HG03196 (cell line): ENCODE measurements around the gene PCGF3.
"Not testable (repeated sequence)": the region's sequence is repeated elsewhere in the genome, so short reads cannot be mapped to it uniquely, and the experiment has no call there.

Source experiments
- ATAC-seq: cut with Tn5 transposase; IDR thresholded peaks from one replicate; pipeline ENCODE4 v1.9.1; 2021; ENCODE audit not compliant: unreplicated experiment

The PCGF3 gene

DNA sequence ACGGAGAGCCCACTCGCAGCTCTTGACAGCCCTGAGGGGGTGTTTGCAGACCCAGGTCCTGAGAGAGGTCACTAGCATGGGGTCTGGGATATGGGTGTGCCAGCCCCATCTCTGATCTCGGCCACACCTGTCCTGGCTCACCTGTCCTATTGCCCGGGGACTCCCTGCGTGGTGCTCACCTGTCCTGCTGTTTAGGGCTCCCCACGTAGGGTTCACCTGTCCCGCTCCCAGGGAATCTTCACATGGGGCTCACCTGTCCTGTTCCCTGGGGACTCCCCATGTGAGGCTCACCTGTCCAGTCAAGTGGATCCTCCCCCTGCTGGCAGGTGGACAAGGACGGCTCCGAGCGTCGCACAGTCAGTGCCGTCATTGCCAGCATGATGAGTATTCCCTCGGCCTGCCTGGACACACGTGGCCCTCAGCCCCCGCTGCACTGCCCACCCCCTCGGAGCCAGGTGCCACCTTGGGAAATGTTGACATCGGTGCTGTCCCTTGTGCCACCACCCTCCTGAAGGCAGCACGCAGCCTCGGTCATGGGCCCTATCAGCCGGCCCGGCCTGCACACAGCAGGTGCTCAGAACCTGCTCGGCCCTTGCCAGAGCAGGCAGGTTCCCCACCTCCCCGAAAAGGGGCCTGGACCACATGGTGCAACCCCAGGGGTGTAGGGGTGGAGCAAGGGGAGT, 23.0 kb upstream of the PCGF3 start:
- no peak for ATAC-seq

DNA sequence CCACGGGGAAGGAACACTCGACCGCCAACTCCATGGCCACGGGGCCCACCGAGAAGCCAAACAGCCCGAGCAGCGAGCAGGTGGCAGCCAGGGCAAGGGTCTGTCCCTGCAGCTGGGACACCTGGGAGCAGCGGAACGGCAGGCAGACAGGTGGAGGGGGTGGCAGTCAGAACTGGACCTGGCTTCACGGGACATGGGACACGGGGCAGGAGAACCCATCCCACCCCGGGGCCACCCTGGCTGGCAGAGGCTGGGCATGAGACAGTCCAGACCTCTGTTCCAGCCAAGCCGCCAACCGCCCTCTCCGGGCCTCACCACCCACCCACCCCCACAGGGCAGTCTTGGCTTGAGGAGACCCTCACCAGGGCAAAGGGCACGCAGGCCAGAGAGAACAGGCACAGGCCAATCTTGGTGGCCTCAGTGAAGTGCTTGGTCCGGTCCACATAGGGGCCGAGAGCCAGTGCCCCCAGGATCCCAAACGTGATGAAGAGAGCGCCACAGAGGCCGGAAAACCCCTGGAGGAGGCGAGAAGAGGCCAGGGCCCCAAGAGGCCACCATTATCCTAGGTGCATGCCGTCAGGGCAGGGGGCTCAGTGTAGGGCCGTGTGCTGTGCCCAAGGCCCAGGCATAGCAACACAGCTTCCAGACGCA, 22.3 kb upstream of the PCGF3 start:
- ATAC-seq: no peak

DNA sequence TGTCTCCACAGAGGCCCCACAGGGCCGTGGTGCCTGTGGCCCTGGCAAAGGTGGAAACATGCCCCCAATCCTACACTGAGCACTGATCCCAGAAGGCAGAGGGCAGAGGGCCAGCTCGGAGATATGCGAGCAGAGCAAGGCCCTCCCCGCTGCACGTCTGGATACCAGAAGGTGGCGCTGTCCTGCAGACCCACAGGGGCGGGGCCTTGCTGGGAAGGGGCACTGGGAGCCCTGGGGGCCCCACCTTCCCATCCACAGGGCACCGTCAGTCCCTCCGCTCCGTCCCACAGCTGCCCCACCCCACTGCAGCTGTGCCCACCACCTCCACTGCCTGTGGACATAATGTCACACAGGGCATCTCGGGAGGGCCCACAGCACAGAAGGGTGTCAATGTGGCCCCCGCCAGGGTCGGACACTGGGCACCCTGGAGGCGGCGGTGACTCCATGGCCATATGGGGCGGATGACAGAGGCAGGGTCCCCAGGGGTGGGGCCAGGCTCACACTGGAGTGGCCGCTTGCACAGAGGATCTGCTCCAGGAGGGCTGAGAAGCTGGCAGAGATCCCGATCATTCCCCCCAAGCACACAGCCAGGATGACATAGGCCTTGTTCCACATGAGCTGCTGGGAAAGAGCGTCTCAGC, 21.5 kb upstream of the PCGF3 start:
- no peak for ATAC-seq

DNA sequence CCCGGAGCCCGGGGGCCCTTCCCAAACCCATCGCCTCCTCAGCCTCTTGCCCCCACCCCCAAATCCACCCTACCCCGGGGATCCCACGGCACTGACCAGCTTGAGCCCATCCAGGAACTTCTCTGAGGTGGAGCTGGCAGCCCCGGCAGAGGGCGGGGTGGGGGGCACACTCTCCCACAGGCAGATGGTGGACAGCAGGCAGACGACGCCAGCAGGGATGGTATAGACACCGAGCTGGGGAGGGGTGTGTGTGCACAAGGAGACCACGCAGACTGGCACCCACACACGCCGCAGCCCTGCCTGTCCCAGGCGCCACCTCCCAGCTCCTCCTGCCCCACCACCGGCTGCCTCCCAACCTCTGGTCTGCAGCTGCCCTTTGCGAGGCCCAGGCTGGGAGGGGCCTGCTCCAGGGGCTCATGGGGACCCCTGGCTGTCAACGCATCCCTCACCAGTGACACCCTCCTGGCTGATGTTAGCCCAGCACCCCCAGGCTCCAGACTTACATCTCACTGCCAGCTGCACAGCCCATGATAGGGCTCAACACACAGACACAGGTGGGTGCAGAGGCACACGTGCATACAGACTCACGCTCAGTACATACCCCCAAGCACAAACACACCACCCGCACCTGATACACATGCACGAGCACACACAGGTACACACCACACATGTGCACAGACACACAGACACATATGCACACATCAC, 20.9 kb upstream of the PCGF3 start:
- ATAC-seq: no peak

DNA sequence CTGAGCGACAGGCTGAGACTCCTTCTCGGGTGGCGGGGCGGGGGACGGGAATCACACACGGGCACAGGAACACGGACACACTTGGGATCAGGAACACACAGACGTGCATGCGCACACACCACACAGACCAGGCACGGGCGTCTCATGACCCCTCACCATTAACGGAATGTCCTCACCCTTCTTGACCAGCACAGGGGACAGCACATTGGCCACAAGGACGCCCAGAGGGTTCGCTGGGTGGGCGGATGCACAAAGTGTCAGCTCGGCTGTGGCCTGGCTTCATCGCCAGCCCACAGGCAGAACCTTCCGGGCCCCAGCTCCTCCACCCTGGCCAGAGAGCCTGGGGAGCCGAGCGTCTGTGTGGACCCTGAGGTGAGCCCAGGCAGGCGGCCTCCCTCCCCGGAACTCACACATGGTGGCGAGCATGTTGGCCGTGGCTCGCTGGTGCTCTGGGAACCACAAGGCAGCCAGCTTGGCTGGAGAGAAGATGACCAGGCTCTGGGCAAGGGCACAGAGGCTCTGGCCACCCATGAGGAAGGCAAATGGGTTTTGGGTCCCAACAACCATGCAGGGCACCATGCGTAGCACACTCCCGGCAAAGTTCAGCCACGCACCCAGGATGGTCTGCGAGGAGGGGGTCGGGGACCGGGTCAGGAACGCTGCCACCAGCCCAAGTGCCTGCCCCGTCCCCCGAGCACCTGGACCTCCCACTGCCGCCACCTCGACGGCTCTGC, 19.8 kb upstream of the PCGF3 start:
- no peak for ATAC-seq

DNA sequence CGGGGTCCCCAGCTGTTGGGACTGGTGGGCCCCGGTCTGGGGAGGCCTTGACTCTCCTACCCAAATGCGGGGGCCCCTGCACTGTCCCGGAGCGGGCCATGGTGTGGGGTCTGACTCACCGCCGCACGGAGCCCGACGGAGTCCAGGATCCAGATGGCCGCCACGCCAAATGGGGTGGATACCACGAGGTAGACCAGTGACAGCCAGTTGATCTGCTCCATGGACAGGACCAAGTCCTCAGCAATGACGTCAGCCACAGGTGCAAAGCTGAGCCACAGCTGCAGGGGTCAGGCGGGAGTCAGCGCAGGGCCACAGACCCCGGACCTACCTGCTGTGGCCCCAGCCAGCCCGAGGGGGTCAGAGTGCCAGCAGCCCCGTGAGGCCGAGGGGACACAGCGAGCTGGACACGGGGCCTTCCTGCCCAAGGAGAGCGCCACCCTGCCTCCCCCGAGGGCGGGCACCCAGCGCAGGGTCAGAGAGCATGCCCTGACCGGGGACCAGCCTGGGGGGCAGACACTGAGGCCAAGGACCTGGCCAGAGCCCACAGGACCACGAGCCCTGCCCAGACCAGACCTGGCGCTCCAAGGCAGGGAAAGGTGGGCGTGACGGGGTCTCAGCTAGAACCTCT, 19.1 kb upstream of the PCGF3 start:
- ATAC-seq: no peak

DNA sequence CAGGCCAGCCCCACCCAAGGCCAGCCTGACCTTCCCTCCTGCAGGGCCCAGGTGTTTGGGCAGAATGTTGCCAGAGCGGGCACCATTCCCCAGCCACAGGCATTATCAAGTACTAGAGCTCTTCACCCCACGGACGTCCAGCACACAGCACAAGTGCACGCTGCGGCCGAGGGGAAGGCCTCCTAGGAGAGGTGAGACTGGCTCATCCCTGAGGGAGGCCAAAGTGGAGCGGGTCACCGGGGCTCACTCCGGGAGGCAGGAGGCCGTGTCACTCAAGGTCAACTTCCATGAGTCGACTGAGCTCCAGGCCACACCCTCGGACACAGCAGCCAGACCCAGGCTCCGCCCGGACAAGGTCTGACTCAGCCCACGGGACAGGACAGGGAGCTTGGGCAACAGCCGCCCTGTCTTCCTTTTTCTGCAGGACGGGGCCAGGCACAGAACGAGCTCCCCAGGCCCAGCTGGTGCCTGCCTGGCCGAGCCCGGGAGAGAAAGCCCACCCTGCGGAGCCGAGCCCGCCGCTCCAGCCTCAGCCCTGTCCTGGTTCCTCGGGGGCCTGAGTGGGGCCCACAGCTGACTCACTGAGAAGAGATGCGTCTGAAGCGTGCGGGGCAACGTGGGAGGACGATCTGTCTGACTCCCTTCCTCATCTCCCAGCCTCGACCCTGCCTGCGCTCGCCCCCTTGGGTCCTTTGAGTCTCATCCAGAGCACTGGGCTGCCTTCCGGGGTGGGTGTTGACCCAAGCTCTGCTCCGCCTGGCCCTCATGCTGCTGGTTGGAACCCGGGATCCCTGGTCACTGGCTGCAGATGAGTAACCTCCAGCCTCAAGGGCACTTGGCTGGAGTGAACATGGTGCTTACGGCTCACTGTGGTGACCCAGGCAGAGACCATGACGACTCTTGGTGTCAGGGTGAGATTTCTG, 18.3 kb upstream of the PCGF3 start:
- no peak for ATAC-seq

DNA sequence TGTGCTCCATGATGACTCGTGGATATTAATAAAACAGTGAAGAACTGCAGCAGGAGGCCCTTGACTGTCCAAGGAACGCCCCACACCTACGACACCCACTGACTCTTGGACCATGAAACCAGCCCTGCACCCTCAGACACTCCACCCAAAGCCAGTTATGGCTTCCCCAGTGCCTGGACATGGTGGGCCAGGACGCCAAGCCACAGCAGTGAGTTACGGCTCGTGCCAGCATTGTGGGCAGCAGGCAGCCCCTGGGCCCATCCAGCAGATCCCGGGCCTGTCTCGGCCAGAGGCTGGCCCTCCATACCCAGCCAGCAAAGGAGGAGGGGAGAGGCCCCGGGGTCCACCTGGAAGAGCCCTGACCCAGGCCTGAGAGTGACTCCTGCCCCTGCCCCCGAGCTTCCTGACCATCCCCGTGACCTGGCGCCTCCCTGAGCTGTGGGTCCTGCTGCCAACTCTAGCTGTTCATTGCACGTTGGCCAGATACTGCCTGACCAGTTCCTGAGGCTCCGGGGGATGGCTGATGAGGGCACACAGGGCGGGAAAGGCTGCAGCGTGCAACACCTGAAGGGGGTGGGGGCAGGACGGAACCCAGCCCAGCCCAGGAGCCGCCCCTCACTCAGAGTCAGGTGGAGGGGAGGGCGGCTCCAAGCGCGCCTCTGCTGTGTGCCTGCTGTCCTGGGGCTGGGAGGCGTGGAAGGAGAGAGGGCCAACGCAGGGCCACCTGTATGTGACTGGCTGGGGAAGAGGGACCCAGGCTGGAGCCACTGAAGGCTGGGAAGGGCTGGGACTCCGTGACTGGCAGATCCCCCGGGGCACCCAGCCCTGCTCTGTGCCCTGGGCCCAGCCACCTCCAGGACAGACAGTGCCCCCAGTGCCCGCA, 17.4 kb upstream of the PCGF3 start:
- ATAC-seq: no peak

DNA sequence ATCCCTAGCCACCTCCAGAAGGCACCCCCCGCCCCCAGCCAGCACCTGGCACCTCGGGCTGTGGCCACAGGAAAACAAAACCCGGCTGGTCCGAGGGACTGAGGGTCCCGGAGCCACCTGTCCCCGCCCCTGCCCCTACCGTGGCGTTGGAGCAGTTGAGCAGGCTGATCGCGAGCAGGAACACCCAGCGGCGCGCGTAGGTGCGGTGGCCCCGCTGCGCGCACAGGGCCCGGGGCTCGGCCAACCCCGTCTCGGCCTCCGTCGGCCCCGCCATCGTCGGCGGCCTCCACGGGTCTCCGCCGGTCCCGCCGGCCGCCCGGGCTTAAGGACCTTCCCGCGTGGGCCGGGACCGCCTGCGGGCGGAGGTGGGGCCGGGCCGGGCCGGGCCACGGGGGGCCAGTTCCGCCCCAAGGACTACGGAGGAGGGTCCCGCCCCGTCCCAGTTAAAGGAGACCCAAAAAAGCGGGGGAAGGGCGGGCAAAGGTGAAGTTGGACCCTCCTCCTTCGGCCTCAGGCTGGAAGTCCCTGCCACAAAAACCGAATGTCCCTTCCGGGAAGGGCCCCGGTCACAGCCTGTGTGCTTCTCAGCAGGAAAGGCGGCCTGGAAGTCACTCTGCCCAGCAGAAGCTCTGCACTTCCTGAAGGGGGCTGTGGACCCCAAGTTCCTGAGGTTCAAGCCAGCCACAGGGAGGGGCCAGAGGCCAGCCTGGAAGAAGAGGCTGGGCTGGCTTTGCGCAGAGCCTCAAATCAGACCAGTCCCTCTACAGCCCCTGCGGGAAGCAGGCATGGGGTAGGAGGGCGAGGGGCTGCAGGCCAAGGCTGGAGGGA, 16.6 kb upstream of the PCGF3 start, which contains the start of gene SLC49A3:
TSS of gene SLC49A3 (minus strand) at position 298 of the 828 bp plus-strand sequence. CDS start at position 274, 24 bp downstream.
- no peak for ATAC-seq

DNA sequence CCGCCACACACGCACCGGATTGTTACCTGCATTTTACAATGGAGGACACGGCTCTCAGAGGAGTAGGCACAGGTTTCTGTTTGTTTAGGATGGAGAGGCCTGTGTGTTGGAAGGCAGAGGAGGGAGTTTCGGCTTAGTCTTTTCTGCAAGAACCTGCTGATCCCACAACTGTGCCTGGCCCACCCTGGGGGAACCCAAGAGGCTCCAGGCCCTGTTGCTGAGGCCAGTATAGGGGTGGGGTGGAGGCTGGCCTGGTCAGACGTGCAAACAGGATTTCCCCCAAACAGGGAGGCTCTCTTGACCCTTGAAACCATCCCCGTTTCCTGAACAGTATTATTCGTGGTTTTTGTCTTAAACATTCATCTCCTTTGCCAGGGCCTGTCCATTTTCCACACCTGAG, 15.9 kb upstream of the PCGF3 start:
- no peak for ATAC-seq

DNA sequence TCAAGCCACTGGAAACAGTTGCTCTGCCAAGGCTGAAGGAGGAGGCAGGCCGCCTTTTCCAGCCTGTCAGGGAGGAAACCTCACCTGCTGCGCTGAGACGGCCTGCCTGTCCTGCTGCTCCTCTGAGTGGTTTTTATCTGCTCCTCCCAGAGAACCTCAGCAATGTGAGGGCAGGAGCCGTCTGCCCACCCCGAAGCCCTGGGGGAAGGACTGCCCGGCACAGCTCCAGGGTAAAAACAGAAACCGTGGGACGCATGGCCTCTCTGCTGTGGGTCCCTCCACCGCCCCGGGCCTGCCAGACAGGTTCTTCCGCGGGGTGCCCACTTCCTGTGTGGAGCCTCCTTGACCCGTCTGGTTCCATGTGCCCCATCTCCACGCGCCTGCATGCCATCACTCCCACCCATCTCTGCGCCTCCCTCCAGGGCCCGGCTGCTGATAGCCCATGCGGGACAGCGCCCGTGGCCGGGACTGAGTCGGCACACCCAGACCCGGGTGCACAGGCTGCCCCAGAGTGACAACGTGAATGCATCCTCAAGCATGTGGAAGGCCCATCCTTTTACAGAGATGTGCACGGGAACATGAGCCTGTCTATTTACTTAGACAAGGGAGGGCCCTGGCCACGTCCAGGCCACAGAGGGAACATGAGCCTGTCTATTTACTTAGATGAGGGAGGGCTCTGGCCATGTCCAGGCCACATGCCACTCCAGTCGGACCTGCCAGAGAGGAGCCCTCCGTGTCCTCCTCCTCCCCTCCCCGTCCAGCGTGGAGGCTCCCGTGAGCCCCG, 12.7 kb upstream of the PCGF3 start:
- ATAC-seq: no peak

DNA sequence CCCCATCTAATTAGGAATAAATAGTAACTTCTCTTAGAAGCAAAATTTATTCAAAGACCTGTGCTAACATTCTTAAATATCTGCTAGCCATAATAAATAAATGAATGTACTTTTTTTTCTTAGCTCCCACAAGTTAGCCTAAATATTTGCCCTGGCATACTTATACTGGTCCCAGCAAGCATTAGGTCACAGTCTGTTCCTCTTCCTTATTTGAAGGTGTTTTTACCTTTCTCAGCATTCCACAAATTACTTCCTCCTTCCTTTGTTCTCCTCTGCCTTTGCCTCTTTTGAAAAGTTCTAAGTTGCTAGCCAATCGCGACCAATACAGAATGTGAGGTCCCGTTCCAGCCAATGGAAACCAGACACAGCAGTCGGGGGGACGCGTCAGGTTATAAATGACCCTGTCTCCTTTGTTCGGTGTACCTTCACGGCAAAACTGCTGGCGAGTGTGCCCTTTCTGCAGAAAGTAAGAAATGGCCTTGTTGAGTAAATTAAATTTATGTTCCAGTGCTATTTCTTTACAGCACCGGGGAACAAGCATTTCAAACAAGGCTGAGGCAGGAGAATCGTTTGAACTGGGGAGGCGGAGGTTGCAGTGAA, 11.2 kb upstream of the PCGF3 start:
- not testable (repeated sequence) for ATAC-seq

DNA sequence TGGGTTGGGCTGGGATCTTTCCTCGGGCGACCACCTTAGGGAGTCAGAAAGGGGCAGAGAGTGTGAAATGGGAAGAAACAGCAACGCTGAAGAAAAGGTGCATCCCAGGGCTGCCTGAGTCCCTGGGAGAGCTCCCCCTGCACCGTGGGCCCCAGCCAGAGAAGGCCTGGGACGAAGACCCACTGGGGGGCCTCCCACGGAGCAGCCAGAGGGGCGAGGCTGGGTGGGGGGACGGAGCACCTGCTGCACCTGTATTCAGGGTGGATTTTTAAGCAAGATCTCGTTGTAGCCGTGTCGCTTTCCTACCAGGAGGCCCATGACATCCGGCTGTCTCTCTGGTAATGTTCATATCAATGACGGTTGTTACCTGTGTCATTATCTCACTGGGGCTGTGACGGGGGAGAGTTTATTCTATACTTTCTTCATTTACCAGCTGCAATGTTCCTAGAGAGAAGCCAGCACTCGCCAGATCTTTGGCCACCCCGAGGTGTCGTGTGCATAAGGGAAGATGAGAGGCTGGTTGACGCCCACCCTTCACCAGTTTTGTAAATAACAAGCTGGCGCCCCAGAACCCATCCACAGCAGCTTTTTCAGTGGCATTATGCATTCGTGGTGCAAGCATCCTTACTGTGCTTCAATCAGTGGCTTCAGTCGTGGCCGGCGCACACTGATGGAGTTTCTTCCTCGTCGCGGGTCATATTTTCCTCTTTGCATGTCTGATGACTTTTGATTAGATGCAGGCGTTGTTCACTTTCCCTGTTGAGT, 5.6 kb upstream of the PCGF3 start:
- no peak for ATAC-seq

DNA sequence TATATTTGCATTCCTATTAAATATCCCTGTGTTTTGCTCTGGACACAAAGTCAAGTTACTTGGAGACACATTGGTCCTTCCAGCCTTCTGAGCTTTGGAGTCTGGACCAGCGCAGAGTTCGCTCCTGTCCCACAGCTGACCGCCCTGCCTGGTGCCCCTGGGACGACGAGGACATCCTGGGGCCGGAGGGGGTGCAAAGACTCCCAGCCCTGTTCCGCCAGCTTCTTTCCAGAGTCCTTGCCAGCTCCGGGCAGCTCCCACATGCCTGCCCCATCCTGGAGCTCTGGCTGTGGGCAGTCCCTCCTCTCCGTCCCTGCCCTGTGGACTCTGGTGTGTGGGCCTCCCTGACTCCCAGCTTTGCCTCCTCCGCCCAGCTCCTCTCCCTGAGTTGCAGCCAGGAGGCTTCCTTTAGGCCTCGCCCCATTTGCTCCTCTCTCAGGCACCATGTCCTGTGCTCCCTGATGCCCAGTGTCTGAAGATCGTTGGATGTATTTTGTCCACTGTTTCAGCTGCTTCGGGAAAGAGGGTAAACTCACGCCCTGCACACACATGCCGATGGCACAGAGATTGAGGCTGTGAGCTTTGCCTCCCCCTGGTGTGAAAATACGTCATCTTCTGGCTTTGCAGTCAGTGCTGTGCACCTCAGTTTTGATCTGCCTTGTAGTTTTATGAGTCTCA, 4.9 kb upstream of the PCGF3 start:
- no peak for ATAC-seq

DNA sequence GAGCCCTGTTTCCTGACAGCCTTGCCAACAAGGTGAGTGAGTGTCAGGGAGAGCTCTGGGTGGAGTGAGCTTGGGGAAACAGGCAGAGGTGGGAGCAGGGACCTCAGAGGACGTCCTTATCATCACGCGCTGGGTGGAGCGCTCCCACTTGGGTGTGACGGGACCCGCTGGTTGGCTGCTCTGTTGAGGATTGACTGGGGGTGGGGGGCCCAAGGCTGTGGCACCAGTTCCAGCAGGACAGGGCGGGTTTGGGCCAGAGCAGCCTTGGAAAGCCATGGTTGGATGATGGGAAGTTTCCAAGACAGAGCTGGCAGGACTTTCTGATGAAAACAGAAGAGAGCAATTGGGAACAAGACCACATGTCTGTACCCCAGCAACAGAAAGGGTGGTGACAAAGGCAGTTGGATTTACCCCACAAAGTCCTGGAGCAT, 3.0 kb upstream of the PCGF3 start:
- ATAC-seq: no peak
